GM19455 (cell line): ENCODE data around the gene CPSF2.

ENCODE experiments used
- ATAC-seq: cut with Tn5 transposase; IDR thresholded peaks from one replicate; pipeline ENCODE4 v1.9.1; 2021; ENCODE audit not compliant: unreplicated experiment

The CPSF2 gene

GRCh38 chr14:92121670-92122350, at the start of gene CPSF2, which contains the start of gene NDUFB1:
Gene CPSF2 (plus strand): TSS chr14:92121969. CDS start chr14:92130985, 9,016 bp downstream.
Gene NDUFB1 (minus strand): TSS chr14:92121706. CDS start chr14:92117637, 4,069 bp downstream.
- peak; percentile 89 for ATAC-seq

- no peak for ATAC-seq
Measured at GRCh38 chr14:92074555-92074954, 47.2 kb upstream of the CPSF2 start.

GRCh38 chr14:92088494-92088893, 33.3 kb upstream of the CPSF2 start:
- ATAC-seq, result no peak

GRCh38 chr14:92093320-92093719, 28.4 kb upstream of the CPSF2 start:
- no peak for ATAC-seq

- ATAC-seq, result no peak
Measured at GRCh38 chr14:92099802-92100201, 22.0 kb upstream of the CPSF2 start.

DNA sequence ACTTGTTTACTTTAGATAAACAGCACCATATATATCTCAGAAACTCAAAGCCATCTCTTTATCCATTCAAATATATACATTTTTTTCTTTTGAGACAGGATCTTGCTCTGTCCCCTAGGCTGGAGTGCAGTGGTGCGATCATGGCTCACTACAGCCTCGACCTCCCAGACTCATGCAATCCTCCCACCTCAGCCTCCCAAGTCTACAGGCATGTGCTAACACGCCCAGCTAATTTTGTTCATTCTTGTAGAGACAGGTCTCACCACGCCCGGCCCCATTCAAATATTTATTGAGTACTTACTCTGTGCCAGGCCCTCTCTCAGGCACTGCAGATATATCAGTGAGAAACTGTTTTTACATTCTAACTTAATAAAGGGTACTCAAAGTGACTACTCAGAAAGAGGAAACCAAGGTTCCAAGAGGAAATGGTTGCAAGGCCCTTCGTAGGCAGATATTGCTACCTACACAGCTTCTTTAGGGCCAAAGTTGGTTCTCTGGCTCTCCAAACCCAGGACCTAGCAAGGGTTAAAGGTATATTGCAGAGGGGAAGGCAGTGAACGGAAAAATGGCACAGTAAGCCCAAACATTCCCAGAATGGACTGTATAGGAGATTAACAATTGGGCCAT, 18.3 kb upstream of the CPSF2 start:
- no peak for ATAC-seq

GRCh38 chr14:92105073-92105892, 16.5 kb upstream of the CPSF2 start:
- no peak for ATAC-seq

- ATAC-seq, result peak; percentile 15
Measured at GRCh38 chr14:92105893-92106142, 16.0 kb upstream of the CPSF2 start.

DNA sequence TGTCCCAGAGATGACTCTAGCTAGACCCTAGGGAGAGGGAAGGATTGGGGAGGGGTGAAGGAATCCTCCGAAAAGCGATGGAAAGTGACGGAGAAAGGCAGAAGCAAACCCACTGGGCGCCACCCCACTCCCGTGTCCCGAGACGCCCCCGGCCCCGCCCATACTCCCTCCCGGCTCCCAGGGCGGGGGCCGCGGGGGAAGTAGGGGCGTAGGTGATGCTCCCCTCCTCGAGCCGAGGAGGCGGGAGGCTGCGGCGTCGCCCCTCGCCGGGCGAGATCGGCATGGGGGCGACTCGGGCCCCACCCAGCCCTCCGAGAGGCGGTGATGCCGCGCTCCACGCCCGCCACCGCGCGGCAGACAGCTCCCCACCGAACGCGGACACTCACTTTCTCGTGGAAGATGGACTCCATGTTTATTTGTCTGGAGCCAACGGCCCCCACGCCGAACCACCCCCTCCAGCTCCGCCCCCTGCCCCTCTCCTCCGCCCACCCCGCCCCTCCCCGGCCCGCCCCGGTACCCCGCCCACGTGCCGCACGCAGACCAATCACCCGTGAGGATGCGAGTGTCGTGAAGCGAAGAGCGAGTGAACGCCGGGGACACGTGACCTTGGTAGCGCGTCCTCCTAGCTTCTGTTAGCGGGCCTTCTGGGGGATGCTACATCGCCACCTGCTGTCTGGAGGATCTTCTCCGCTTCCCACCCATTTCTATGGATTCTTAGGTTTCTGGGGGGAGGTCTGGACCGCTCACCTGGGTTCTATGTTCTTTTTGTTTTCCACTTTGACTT, 15.4 kb upstream of the CPSF2 start, which contains the start of gene ATXN3:
Gene ATXN3 (minus strand): TSS at position 440 of the 784 bp plus-strand sequence. CDS start 30 bp downstream, at position 410.
- ATAC-seq, result peak; percentile 78

DNA sequence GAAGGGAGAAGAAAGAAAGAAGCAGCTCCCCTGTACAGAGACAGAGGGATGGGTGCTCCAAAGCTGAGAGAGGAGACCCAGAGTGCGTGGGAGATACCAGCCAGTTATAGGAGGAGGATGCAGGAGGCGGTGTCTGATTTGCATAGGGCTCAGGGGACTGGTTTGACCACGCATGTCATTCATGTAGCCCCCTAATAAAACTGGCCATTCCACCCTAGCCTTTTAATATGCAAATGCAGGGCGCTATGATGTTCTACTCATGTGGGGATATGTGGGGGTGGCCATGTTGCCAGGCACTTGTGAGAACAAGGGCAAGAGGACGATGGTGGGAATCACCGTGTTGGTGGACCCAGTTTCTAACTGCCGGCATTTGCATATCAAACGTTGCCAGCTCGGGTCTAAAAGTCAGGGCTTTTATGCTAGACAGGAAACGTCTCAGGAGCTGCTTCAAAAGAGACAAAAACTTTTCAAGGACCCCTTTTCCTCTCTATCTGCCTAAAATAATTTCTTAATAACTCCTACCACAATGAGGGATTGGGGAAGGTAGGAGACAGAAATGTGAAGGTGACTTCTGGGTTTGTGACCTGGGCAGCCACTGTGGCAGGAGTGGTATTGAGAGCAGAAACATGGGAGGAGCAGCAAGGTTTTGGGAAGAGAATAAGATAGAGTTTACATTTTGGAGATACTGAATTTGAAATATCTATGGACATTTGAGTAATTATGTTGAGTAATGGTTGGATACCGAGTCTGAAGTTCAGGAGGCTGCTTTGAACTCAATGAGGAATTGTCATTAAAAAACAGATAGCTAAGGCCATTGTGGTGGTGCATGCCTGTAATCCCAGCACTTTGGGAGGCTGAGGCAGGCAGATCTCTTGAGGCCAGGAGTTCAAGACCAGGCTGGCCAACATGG, 13.2 kb upstream of the CPSF2 start:
- ATAC-seq, result no peak

DNA sequence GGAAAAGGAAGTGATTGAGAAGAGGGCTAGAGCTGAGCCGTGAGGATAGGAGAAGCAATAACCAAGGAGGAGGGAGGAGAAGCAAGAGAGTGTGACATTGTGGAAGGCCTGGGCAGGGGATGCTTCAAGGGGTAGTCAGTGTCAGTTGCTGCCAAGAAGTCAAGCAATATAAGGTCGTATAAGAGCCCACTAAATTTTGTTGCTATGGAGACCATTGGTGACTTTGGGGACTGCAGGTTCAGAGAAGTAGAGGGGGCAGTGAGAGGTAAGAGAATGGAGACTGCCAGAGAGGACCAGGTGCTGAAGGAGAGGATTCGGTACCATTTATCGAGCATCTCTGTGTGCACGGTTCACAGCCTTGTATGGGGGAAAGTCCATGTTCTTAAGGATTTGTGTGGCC, 12.3 kb upstream of the CPSF2 start:
- ATAC-seq, result no peak

GRCh38 chr14:92121207-92121669, 531 bp upstream of the CPSF2 start:
- ATAC-seq, result peak; percentile 18

DNA sequence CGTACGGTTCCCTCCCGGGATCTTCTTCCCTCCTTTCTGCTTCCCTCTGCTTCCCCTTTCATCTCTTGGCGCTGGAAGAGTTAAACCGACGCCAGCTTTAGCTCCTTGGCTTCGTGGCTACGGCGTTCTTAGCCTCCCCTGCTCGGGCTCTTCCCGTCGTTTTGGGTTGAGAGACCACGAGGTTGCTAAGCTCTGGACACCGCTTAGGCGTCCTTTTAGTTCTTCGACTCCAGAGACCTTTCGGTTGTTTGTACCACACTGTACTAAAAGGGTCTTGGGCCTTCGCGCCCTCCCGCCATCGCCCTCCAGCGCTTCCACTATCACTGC, 545 bp downstream of the CPSF2 start:
- peak; percentile 9 for ATAC-seq

GRCh38 chr14:92122761-92123160, 992 bp downstream of the CPSF2 start:
- ATAC-seq, result no peak

DNA sequence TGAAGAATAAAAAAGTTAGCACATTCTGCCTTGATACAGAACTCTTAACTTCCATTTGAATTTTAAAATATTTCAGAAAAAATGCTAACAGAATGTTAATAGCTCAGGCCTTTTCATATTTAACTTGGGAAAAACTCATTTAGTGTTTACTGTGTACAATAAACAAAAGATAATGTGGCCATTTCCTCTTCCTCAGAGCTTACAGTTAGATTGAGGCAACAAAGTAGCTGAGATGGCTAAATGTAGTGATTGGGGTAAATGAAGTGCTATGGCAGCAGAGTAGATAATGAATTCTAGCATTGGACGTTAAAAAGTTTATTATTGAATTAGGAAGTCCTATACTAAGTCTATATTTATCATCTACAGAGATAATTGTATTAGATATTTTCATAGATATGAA, 12.7 kb downstream of the CPSF2 start:
- no peak for ATAC-seq

GRCh38 chr14:92135269-92135668, 13.5 kb downstream of the CPSF2 start:
- no peak for ATAC-seq

DNA sequence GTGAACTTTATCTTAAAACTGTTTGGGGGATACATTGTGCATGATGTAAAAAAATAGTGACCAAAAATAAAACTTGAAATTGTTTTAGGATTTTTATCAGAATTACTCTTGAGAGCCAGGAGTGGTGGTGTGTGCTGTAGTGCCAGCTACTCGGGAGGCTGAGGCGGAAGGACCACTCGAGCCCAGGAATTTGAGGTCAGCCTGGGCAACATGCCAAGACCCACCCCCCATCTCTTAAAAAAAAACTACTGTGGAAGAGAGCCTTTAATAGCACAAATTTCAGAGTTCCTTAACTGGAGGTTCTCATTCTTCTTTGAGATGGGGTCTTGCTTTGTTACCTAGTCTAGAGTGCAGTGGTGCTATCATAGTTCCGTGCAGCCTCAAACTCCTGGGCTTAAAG, 21.5 kb downstream of the CPSF2 start:
- no peak for ATAC-seq

DNA sequence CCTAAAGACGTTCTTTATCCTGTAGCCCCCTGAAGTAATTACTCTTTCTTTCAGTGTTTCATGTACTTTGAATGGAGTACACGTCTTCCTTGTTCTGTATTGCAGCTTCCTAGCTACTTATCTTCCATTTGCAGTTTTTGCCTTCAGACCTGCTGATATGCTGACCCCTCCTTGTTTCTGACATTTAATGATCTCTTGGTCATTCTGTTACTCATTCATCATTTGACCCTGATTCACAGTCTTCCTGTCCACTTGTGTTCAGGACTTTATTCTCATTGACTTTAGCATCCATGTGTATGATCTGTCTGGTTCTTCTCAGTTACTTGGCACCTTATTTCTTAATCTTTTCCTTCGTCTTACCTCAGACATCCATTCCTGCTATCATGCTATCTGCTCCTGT, 22.2 kb downstream of the CPSF2 start:
- no peak for ATAC-seq

GRCh38 chr14:92144708-92145107, 22.9 kb downstream of the CPSF2 start:
- no peak for ATAC-seq

DNA sequence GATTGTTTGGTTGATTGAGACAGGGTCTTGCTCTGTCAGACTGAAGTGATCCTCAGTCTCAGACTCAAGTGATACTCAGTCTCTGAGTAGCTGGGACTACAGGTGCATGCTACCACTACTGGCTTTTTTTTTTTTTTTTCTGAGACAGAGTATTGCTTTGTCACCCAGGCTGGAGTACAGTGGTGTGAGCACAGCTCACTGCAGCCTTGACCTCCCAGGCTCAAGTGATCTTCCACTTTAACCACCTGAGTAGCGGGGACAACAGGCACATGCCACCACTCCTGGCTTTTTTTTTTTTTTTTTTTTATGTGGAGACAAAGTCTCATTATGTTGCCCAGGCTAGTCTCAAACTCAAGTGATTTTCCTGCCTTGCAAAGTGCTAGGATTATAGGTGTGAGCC, 31.8 kb downstream of the CPSF2 start:
- ATAC-seq, result no peak
